ENCODE measurements around the gene GAS5.
A peak's percentile ranks its signal among the peaks of the same experiment; 100 is the strongest.
"Not testable (repeated sequence)": the region's sequence is repeated elsewhere in the genome, so short reads cannot be mapped to it uniquely, and the experiment has no call there.

The GAS5 gene

GRCh38 chr1:173868266-173869020 lies 654 bp upstream of the GAS5 start, which contains the start of gene ZBTB37:
Gene ZBTB37 (plus strand): TSS chr1:173868380. CDS start chr1:173870226, 1,846 bp downstream.
- peak; percentile 76 to 80 for DNase-seq

- DNase-seq: no peak
Measured at GRCh38 chr1:173867141-173867752, 542 bp downstream of the GAS5 start.

GRCh38 chr1:173866413-173867115 lies 1.2 kb downstream of the GAS5 start:
- DNase-seq: no peak

- no peak for DNase-seq
Measured at GRCh38 chr1:173865468-173866164, 2.2 kb downstream of the GAS5 start.

- no peak for DNase-seq
Measured at GRCh38 chr1:173864179-173864867, 3.5 kb downstream of the GAS5 start.

- DNase-seq: no peak
Measured at GRCh38 chr1:173863224-173864161, 4.3 kb downstream of the GAS5 start.

GRCh38 chr1:173862769-173863223 lies 5.0 kb downstream of the GAS5 start:
- DNase-seq: no peak

- DNase-seq: not testable (repeated sequence)
Measured at GRCh38 chr1:173862146-173862768, 5.5 kb downstream of the GAS5 start.

- no peak for DNase-seq
Measured at GRCh38 chr1:173861731-173862145, 6.1 kb downstream of the GAS5 start.

GRCh38 chr1:173860065-173860464 lies 7.7 kb downstream of the GAS5 start:
- DNase-seq: no peak

- DNase-seq: not testable (repeated sequence)
Measured at GRCh38 chr1:173859547-173859946, 8.2 kb downstream of the GAS5 start.

- no peak for DNase-seq
Measured at GRCh38 chr1:173857363-173857917, 10.3 kb downstream of the GAS5 start.

GRCh38 chr1:173856903-173857302 lies 10.9 kb downstream of the GAS5 start:
- DNase-seq: no peak

GRCh38 chr1:173856014-173856413 lies 11.8 kb downstream of the GAS5 start:
- DNase-seq: no peak

- DNase-seq: no peak
Measured at GRCh38 chr1:173853074-173853473, 14.7 kb downstream of the GAS5 start.

GRCh38 chr1:173852105-173852504 lies 15.7 kb downstream of the GAS5 start:
- DNase-seq: no peak

GRCh38 chr1:173832748-173833147 lies 35.0 kb downstream of the GAS5 start:
- no peak for DNase-seq

GRCh38 chr1:173827611-173828010 lies 40.2 kb downstream of the GAS5 start:
- DNase-seq: no peak

- peak; percentile 95 to 96 for DNase-seq
Measured at GRCh38 chr1:173824315-173825081, 43.3 kb downstream of the GAS5 start, which contains the start of the genes CENPL and DARS2. Gene CENPL (minus strand): TSS chr1:173824883. CDS start chr1:173811299, 13,584 bp downstream. Gene DARS2 (plus strand): TSS chr1:173824673. CDS start chr1:173825230, 557 bp downstream.
